Activated naive CD8-positive, alpha-beta T cell treated with anti-CD3 and anti-CD28 coated beads, Interleukin-2, amount 50 U/mL, for 16 hours (primary cell): ENCODE measurements around the gene MAPKBP1.

Source experiments
- DNase-seq: peaks from one replicate; pipeline ENCODE4 v3.0.0-alpha.2; 2020; ENCODE audit warnings: low read depth, low spot score

Gene MAPKBP1

DNA sequence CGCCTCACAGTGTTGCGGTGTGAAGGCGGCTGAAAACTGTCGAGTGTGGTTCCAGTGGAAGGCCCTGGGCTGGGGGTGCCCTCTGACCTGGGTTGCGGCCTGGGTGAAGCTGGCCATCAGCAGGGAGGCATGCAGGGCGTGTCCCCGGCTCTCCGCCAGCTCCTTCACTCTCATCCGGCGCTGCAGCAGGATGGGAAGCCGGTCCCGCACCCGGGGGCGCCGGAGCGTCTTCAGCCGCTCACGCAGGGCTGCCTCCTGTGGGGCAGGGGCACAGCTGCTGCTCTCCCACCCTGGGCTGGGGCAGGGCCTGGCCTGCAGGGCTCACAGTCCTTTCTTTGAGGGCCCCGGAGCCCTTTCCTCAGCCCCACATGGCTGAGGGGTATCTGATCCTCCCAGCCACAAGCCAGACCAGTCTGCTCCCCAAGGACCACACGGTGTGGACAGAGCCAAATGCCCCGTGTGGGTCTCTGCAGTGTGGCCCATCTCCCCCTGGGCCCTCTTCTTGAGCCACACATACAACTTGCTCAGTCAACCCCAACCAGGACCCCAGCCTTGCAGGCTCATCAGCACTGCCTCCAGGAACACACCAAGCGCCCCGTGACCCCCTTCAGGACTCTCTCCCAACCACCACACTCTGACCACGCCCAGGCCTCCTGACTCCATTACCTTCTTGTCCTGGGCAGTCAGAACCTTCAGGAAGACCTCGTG is 92.7 kb downstream of the MAPKBP1 start:
- no peak for DNase-seq

DNA sequence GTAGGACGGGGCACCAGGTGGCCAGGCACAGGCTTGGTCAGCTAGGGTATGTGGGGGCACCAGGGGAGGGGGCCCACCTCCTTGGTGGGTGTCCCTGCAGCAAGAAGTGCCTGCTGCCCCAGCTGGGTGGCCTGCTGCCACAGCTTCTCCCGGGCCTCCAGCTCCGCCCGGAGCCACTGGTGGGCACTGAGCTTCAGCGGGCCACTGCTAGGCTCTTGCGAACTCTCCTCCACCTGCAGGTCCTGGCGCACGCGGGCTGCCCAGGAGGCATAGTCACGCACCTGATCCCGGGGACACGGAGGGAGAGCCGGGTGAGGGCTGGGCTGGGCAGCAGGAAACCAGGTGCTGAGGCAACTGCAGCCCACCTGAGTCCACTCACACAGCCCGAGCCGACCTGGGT is 94.0 kb downstream of the MAPKBP1 start:
- DNase-seq = no peak

DNA sequence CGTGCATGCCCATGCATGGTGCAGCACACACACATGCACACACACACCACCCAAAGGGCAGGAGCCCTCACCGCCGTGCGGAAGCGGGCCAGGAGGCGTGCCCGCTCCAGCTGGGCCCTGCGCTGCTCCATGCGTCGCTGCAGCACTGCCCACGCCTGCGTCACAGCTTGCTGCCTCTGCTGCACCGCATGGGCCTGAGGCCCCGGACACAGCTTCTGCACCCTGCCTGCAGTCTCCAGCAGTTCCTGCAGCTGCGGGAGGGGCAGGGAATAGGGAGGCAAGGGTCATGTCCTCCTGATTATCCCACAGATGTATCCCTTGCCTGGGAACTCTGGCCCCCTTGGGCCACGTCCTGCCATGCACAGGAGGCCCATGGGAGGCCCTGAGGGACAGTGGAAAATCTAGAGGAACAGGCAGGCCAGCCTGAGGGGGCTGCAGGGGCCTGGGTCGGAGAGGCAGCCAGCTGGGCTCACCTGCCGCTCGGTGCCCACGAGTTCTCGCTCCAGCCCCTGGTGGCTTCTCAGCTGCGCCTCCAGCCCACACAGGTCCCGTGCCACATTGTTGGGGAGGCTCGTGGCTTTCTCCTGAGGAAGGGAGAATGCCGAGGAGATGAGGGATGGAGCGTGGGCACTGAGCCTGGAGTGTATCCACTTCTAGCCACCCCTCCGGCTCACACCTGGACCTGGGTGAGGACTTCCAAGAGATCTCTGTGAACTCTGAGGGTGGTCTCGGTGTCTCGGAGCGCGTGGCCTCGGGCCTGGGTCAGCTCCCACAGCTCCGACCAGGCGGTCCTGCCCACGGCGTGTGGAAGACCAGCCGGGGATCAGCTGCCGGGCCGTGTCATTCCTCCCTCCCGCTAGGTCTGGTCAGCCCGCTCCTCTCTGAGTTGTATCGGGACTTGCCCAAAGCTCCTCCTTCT is 95.7 kb downstream of the MAPKBP1 start:
- DNase-seq = no peak

DNA sequence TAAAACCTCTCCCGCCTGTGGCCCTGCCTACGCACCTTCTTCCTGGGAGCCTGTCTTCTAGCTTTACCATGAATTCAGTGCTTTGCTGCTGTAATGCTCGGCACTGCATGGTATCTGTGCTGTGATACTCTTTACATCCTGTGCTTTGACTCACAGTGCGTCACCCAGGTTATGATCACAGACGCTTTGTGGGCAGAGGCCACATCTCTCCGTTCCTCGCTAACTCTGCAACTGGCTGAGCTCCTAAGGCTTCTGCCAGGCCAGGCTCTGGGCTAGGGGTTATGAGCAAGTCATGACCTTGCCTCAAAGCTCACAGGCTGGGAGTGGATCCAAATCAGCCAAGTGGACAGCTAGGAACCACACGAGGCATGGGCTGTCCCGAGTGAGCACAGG is 96.4 kb downstream of the MAPKBP1 start:
- DNase-seq = no peak

DNA sequence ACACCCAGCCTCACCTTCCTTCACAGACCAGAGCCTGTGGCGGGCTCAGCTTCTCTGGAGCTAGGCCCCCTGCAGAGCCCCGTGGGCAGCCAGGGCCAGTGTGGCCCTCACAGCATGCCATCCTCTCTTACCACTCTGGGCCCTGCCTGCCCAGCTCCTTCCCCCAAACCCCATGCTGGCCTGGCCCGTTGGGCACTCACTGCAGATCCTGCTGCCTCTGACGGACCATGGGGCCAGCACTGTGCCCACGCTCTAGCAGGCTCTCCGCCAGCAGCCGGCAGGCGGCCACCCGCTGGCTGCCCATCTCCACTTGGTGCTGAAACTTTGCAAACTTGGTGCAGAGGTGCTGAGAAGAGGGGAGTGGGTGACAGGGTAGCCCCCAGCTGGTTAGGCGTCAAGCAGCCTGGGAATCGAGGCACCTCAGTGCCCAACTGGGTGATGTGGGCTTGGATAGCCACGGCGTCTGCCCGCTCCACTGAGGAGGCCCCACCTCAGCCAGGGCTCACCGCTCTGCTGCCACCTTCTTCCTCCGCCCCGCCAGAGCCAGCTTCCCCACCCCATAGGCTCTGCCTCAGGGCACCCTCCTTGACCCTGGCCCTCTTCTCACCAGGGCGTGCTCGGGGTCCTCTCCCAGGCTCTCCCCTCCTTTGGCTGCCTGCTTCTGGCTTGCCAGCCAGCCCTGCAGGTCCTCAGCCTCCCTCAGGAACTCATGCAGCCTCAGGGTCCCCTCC is 97.1 kb downstream of the MAPKBP1 start:
- DNase-seq = no peak

- no peak for DNase-seq
Measured at GRCh38 chr15:41872166-41872747, 98.0 kb downstream of the MAPKBP1 start.

DNA sequence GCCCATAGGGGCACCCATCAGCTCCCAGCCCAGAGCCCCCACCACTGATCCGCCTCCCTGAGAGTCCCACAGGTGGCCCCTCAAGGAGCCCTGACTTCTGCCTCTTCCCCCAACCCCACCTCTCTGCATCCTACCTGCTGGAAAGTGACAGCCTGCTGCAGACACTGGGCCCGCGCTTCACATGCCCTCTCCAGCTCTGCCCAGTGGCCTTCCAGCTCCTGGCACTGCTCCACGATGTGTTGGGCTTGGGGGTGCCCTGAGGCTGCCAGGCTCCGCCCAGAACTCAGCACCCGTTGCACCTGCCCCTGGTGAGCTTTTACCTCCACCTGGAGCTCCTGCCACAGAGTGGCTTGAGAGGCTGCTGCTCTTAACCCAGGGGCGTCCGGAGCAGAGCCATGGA is 99.4 kb downstream of the MAPKBP1 start:
- DNase-seq = no peak

DNA sequence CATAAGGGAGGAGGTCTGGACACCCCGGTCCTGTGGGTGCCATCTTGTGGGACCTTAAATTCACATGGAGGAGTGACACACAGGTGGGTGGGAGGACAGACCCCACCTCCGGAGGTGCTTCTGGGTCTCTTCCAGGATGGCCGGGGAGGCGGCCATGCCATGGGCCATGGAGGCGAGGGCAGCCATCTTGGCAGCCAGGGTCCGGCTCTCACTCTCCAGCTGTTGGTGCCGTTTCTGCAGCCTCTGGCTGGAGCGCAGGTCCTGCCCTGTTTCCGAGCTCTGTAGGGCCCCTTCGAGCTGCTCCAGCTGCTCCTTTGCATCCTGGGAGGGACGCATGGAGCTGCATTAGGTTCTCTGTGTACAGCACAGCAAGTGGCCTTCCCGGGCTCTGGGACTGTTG is 100.5 kb downstream of the MAPKBP1 start:
- no peak for DNase-seq

DNA sequence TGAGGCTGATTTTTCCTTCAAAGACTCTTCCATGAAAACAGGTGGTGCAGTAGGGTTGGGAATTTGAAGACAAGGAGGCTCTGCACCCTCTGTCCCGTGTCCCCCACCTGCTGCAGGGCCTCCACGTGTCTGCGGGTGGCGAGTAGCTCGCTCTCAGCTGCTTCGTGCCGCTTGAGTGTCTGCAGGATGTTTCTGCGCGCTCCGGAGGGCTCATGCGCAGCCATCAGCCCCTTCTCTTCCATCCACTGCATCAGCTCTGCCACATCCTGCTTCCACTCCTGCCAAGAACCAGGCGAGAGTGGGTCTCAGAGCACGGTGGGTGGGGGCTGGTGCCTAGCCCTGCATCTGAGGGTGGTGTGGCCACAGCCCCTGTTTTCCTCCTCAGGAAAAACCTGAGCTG is 101.7 kb downstream of the MAPKBP1 start:
- DNase-seq = no peak

- no peak for DNase-seq
Measured at GRCh38 chr15:41876689-41877088, 102.4 kb downstream of the MAPKBP1 start.
